ENCODE results near the gene ZCRB1.

ZCRB1 gene

DNA sequence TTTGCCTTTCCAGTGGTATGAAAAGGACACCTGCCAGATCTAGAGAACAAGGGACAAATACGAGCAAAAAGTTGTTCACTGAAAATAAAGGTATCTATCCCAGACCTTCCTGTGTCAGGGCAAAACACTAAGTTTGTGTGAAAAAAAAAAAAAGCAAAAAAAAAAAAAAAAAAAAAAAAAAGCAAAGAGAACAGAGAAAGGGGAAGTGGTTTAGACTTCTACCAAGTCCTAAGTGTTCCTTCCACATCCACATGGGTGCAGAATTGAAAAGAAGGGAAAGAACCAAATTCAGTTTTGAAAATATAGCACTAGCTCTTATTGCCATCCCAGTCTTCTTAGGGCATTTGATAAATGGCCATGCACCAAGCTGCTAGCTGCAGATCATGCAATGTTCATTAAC lies 41.7 kb downstream of the ZCRB1 start:
- in situ Hi-C loops (cut with MboI; ENCODE audit: low sequenced_read_pairs), result loop anchor here (25.0 kb wide), 1 partner anchor 278 kb away; no protein-coding TSS in a partner anchor

DNA sequence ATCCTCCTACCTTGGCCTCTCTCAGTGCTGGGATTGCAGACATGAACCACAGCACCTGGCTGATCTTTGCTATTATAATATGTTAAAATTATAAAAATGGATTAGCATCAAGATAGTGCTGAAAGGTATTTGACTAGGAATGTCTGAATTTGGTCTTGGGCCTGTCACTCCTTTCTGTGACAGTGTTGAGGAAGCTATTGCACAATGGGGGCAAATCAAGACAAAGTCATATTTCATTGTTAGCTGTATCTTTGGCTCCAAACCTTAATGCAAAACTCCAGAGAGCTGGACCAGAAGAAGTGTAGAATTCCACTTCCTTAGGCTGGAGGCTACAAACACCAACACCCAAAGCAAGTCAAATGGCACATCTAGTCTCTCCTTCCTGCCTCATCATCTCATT lies 42.2 kb downstream of the ZCRB1 start:
- in situ Hi-C loops (cut with MboI; ENCODE audit: low sequenced_read_pairs), result loop anchor here (25.0 kb wide), 1 partner anchor 279 kb away; no protein-coding TSS in a partner anchor

DNA sequence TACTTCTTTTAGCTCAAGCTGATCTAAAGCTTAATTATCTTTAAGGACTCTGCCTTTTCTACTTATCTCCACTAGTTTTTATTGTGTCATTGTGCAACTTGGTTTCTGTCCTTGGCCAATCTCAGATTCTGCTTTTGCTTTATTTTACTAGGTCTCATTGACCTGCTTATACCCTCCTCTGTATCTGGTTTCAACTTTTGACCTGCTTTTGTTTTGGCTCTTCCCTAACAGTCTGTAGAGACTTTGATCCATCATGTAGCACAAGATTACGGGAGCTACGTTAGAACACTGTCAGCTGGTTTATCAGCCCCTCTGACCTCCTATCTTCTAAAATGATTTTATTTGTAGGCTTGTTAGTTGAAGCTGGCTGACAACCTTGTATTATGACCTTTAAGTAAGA lies 43.6 kb downstream of the ZCRB1 start:
- in situ Hi-C loops (cut with MboI; ENCODE audit: low sequenced_read_pairs), result loop anchor here (25.0 kb wide), 1 partner anchor 280 kb away; no protein-coding TSS in a partner anchor

DNA sequence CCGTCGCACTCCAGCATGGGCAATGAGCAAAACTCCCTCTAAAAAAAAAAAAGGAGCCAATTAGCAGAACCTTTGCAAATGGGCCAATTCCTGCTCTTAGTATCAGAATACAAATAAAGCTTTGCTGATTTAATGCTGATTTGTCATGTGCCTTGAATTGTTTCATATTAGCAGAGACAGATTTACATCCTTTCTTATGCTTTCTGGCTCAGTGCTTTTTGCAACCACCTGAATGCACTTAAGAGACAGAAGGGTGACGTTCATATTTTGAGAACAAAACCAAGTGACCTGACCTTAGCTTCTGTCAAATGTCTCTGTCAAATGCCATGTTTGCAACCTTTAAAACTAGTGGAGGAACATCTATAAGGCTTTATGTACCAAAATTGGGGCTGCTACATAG lies 44.0 kb downstream of the ZCRB1 start:
- in situ Hi-C loops (cut with MboI; ENCODE audit: low sequenced_read_pairs), result loop anchor here (25.0 kb wide), 1 partner anchor 280 kb away; no protein-coding TSS in a partner anchor

DNA sequence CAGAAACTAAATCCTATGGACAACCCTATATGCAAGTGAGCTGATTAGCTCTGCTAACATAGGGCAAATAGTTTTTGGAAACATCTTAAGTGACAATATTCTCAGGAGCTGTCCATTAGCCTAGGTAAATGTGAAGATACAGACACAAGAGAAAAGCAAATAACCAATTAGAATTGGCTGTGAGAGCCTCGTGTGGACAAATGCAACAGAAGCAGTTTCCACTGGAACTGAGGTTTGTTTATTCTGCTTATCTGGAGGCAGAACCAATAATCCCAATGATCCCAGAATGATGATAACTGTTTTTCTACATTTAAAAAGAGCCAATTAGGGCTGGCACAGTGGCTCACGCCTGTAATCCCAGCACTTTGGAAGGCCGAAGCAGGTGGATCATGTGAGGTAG lies 44.6 kb downstream of the ZCRB1 start:
- in situ Hi-C loops (cut with MboI; ENCODE audit: low sequenced_read_pairs), result loop anchor here (25.0 kb wide), 1 partner anchor 281 kb away; no protein-coding TSS in a partner anchor

DNA sequence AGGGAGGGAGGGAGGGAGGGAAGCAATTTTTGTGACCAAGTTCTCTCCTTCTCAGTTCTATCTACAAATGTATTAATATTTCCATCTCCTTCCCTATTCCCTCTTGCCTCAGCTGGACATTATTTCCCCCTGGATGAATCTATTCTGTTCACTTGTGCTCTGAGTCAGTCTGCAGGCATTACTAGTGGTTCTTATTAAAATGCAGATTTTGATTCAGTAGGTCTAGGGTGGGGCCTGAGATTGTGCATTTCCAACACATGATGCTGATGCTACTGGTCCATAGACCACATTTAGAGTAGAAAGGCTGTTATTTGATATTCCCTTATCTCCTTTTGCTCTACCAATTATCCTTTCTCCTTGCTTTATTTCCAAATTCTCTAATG lies 47.8 kb downstream of the ZCRB1 start:
- in situ Hi-C loops (cut with MboI; ENCODE audit: low sequenced_read_pairs), result loop anchor here (25.0 kb wide), 1 partner anchor 284 kb away; no protein-coding TSS in a partner anchor

DNA sequence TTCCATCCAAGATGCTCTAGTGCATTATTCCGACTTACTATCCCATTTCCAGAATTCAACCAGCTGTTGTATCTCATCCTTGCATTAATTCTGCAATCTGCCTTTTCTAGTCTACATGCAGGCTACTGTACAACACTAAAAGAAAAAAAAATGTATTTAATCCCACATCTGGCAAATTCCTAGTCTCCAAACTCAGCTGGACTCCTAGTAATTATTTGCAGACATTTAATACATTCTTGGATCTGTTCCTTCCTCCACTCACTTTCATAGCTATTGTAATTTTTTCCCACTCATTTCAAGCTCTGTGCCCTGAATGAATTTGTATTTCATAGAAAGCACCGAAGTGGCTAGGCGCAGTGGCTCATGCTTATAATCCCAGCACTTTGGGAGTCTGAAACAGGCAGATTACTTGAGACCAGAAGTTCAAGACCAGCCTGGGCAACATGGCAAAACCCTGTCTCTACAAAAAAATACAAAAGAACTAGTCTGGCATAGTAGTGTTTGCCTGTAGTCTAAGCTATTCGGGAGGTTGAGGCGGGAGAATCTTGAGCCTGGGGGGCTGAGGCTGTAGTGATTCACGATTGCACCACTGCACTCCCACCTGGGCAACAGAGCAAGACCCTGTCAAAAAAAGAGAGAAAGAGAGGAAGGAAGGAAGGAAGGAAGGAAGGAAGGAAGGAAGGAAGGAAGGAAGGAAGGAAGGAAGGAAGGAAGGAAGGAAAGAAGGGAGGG lies 48.3 kb downstream of the ZCRB1 start:
- in situ Hi-C loops (cut with MboI; ENCODE audit: low sequenced_read_pairs), result loop anchor here (25.0 kb wide), 1 partner anchor 285 kb away; no protein-coding TSS in a partner anchor

DNA sequence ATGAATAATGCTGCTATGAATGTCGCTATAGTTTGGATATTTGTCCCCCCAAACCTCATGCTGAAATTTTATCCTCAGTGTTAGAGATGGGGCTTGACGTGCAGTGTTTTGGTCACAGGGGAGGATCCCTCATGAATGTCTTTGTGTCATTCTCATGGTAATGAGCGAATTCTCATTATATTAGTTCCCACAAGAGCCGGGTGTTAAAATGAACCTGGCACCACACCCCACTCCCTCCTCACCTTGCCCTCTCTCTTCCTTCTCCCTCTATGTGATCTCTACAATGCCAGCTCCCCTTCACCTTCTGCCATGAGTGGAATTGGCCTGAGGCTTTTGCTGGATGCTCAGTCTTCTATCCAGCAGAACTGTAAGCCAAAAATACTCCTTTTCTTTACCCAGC lies 50.4 kb downstream of the ZCRB1 start:
- in situ Hi-C loops (cut with MboI; ENCODE audit: low sequenced_read_pairs), result loop anchor here (25.0 kb wide), 1 partner anchor 287 kb away; no protein-coding TSS in a partner anchor

DNA sequence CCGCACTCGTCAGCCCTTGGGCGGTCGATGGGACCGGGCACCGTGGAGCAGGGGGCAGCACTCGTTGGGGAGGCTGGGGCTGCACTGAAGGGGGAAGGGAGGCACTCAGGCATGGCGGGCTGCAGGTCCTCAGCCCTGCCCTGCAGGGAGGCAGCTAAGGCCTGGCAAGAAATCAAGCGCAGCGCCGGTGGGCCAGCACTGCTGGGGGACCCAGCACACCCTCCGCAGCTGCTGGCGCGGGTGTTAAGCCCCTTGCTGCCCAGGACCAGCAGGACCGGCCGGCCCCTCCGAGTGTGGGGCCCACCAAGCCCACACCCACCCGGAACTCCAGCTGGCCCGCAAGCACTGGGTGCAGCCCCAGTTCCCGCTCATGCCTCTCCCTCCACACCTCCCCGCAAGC lies 52.2 kb downstream of the ZCRB1 start:
- in situ Hi-C loops (cut with MboI; ENCODE audit: low sequenced_read_pairs), result no loop called here

DNA sequence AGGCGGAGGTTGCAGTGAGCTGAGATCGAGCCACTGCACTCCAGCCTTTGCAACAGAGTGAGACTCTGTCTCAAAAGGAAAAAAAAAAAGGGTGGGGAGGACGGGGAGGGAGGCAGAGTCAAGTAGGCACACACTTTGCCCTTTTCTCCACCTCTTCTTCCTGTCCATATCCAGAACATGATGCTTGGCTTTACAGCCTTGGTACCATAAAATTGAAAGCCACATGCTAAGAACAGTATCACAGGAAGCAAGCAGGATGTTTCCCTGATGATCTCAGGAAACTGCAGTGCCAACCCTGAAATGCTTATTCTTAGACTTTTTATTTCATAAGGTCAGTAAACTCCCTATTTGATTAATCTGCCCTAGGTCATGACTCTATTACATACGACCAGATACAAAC lies 55.3 kb downstream of the ZCRB1 start:
- in situ Hi-C loops (cut with MboI; ENCODE audit: low sequenced_read_pairs), result no loop called here

DNA sequence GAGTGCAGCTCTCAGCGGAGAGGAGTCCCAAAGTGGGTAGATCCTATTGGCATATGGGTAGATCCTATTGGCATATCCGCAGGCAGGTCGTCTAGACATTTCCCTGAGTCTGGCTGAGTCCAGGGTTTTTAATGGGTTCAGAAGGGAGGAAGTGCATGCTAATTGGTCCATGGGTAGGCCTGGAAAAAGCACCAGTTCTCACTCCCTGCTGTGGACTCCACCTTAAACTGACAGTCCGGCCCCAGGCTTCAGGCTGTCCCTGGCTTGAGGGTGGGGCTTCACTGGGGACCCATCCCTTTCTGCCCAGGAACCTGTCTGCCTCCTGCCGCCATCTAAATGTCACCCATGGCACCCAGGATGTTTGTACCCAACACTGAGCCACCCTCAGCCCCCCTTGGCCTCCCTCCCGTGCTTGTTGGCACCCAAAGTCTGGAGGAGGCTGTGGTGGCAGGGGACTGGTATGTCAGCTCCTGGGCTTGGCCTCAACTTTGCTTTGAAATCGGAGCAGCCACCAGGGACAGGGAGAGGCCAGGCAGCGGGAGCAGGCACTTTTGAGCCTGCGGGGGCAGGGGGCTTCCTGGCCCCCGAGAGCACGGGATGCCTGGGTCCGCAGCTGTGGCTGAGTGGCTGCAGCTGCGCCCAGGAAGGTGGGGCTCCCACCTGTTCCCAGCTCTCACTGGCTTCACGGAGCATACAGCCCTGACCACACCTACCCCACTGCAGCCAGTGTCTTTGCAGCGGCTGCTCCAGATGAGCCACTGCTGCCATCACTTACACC lies 58.3 kb downstream of the ZCRB1 start:
- in situ Hi-C loops (cut with MboI; ENCODE audit: low sequenced_read_pairs), result no loop called here

DNA sequence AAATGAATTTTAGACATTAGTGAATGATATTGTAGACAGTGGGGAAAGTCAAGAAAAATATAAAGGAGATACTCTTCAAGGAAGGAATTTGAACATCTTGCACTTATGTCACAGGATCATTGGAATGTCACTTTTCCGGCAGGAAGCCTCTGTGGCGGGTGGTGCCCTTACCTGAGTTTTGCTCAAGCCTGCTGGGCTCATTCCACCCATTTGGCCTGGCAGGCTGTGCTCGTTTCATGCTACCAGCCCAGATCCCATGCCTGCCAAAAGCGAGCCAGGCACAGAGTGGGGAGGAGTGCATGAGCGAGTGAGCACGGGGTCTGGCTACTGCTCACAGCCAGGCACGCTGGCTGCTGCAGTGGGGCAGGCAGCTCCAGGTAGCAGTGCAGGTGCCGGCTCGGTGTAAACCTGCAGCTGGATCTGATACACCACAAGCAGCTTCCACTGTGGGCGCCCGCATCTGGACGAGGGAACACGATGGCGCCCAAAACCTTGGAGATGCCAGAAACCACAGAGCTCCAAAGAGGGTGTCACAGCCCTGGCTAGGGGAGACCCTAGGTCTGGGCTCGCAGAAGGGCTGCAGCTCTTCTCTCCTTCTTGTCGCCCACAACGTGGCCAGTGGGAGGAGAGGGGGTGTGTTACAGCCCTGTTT lies 59.2 kb downstream of the ZCRB1 start:
- in situ Hi-C loops (cut with MboI; ENCODE audit: low sequenced_read_pairs), result no loop called here

DNA sequence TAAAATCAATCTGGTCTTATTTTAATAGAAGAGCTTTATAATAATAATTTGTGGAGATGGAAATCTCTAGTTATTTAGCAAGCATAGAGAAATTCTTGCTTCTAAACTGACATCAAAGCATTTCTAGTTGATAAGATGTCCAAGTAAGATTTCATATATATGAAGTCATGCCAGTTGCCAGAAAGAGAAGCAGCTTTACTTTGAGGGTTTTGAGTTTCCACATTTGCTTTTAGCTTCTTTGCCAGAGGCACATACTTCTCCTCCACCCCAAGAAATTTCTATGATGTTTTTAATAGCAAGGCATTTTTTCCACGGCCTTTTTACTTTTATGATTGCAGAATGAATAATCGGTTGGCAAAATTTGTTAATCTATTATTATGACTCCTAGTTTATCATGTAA lies 63.6 kb downstream of the ZCRB1 start:
- in situ Hi-C loops (cut with MboI; ENCODE audit: low sequenced_read_pairs), result no loop called here

Data from HL-60/S4 treated with phorbol 12-myristate 13-acetate at 8.2 ng/mL for 4 days and 3 days (cell line).